Neuronal stem cell (in vitro differentiated cells): ENCODE results near the gene OXTR.

Experiments used
- DNase-seq: peaks from one replicate; pipeline ENCODE4 v3.0.0-alpha.2; 2013; ENCODE audit warnings: low spot score
- H2AFZ ChIP-seq: one replicate; pipeline ENCODE4 v1.6.1; 2013; ENCODE audit warnings: mild to moderate bottlenecking, low read length, inconsistent platforms
- H2AK5ac ChIP-seq: 2 replicates; pipeline ENCODE4 v1.6.1; 2013; ENCODE audit warnings: low read depth, mild to moderate bottlenecking, inconsistent platforms, low read length, moderate library complexity, mixed read lengths
- H2BK120ac ChIP-seq: 2 replicates; pipeline ENCODE4 v1.6.1; 2013; ENCODE audit warnings: low read depth, mild to moderate bottlenecking, inconsistent platforms, low read length, moderate library complexity, mixed read lengths
- H2BK12ac ChIP-seq: one replicate; pipeline ENCODE4 v1.6.1; 2013; ENCODE audit warnings: low read length, inconsistent platforms
- H2BK15ac ChIP-seq: 2 replicates; pipeline ENCODE4 v1.6.1; 2013; ENCODE audit warnings: mild to moderate bottlenecking, low read length, inconsistent platforms, mixed read lengths
- H2BK5ac ChIP-seq: one replicate; pipeline ENCODE4 v1.6.1; 2013; ENCODE audit warnings: inconsistent platforms, mild to moderate bottlenecking, low read length, moderate library complexity
- H3K14ac ChIP-seq: one replicate; pipeline ENCODE4 v1.6.1; 2013; ENCODE audit warnings: low read length, inconsistent platforms
- H3K18ac ChIP-seq: 2 replicates; pipeline ENCODE4 v1.6.1; 2013; ENCODE audit warnings: low read length, inconsistent platforms
- H3K23ac ChIP-seq: 2 replicates; pipeline ENCODE4 v1.6.1; 2013; ENCODE audit warnings: low read depth, mild to moderate bottlenecking, mixed read lengths, low read length, inconsistent platforms; ENCODE audit not compliant: poor library complexity
- H3K27ac ChIP-seq: replicated peaks from 3 replicates; pipeline ENCODE4 v1.5.1; 2013; ENCODE audit warnings: low read length, inconsistent platforms
- H3K27me3 ChIP-seq, 3 experiments: 2 replicates each; pipeline ENCODE4 v1.6.1; 2013; ENCODE audit warnings: low read length in 3 of 3, mild to moderate bottlenecking in 2 of 3, inconsistent platforms in 1 of 3, low read depth in 1 of 3, mixed read lengths in 1 of 3, moderate library complexity in 1 of 3; ENCODE audit not compliant: control insufficient read depth in 3 of 3, insufficient read depth in 3 of 3
- H3K36me3 ChIP-seq, 2 donors: replicated peaks in 1 of 2; 2 replicates each; pipeline ENCODE4 v1.6.1; 2013; ENCODE audit warnings: low read length in 2 of 2; ENCODE audit not compliant: control insufficient read depth in 2 of 2, insufficient read depth in 2 of 2
- H3K4ac ChIP-seq: 2 replicates; pipeline ENCODE4 v1.6.1; 2013; ENCODE audit warnings: inconsistent platforms, mild to moderate bottlenecking, low read length, moderate library complexity
- H3K4me1 ChIP-seq, 2 donors: 1 replicate in 1 of 2; 2 replicates in 1 of 2; pipeline ENCODE4 v1.6.1; 2013; ENCODE audit warnings: low read length in 2 of 2, low read depth in 1 of 2; ENCODE audit not compliant: control insufficient read depth in 2 of 2, insufficient read depth in 1 of 2
- H3K4me2 ChIP-seq: one replicate; pipeline ENCODE4 v1.6.1; 2013; ENCODE audit warnings: mild to moderate bottlenecking, low read length, inconsistent platforms; ENCODE audit not compliant: insufficient read depth, poor library complexity, severe bottlenecking
- H3K4me3 ChIP-seq, 2 donors: 2 replicates each; pipeline ENCODE4 v1.5.1; 2013; ENCODE audit warnings: low read length in 2 of 2, mild to moderate bottlenecking in 2 of 2, inconsistent platforms in 1 of 2, moderate library complexity in 1 of 2
- H3K79me1 ChIP-seq: one replicate; pipeline ENCODE4 v1.6.1; 2013; ENCODE audit warnings: low read depth, mild to moderate bottlenecking, inconsistent platforms, low read length, moderate library complexity
- H3K9ac ChIP-seq: one replicate; pipeline ENCODE4 v1.6.1; 2013; ENCODE audit warnings: mild to moderate bottlenecking, low read depth, low read length, inconsistent platforms; ENCODE audit not compliant: poor library complexity
- H3K9me3 ChIP-seq, 2 donors: replicated peaks in 1 of 2; 2 replicates each; pipeline versions ENCODE3 to v1.6.1; 2013; ENCODE audit warnings: low read length in 2 of 2, mild to moderate bottlenecking in 2 of 2, inconsistent platforms in 1 of 2, low read depth in 1 of 2, mixed read lengths in 1 of 2, moderate library complexity in 1 of 2; ENCODE audit not compliant: control insufficient read depth in 2 of 2, insufficient read depth in 1 of 2
- H4K8ac ChIP-seq: one replicate; pipeline ENCODE4 v1.6.1; 2013; ENCODE audit warnings: low read depth, mild to moderate bottlenecking, inconsistent platforms, low read length, moderate library complexity
- H4K91ac ChIP-seq: one replicate; pipeline ENCODE4 v1.6.1; 2013; ENCODE audit warnings: low read length, low read depth, mild to moderate bottlenecking, inconsistent platforms; ENCODE audit not compliant: poor library complexity
- WGBS, 2 donors: extraction: QIAGEN DNeasy Blood & Tissue Kit; methylation state at CpG; one replicate each; pipeline ENCODE4 v1.1.7; 2013; ENCODE audit warnings: missing lambda C conversion rate in 2 of 2, mixed read lengths in 1 of 2; ENCODE audit not compliant: insufficient read length in 2 of 2, insufficient replicate concordance in 1 of 2; ENCODE audit errors: extremely low coverage in 2 of 2; 5-methylcytosine and 5-hydroxymethylcytosine counted together

OXTR gene

DNA sequence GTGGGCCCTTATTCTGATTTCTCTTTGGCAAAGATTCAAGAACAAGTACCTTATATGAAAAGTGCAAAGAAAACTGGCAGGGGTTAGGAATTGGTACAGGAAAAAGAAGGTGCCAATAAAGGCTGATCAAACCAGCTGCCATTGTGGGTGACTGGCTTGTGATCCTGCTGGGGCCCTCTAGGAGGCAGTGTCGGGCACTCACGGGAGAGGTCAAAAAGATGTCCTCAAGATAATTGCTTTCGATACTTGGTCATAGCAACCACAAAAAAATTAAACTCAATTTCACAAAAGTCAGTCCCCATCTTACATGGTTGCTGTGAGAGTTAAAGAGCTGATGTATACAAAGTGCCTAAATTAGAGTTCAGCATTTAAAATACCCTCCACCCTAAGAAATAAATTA is 66.9 kb downstream of the OXTR start:
- H3K27ac ChIP-seq = no peak overlapping the region
- H3K4me3 ChIP-seq = no peak overlapping the region
- no peak overlapping the region for H2BK12ac ChIP-seq
- no CpG with 5 or more reads among the region's 3 CpGs for WGBS, 2 donors
- no peak for DNase-seq
- no peaks in the 10 kb centered on the region for H3K4me1 ChIP-seq
- no peak overlapping the region for H2BK15ac ChIP-seq
- H3K36me3 ChIP-seq = no peaks in the 10 kb centered on the region
- H3K14ac ChIP-seq = no peak overlapping the region
- H2BK5ac ChIP-seq = no peak overlapping the region
- H4K91ac ChIP-seq = no peak overlapping the region
- no peak overlapping the region for H3K4me2 ChIP-seq
- no peak overlapping the region for H3K4ac ChIP-seq
- H3K79me1 ChIP-seq = no peaks in the 10 kb centered on the region
- no peak overlapping the region for H3K23ac ChIP-seq
- peaks cover 2 to 45% of the 10 kb centered on the region in 2 donors for H3K9me3 ChIP-seq
- no peak overlapping the region for H3K18ac ChIP-seq
- no peaks in the 10 kb centered on the region for H3K27me3 ChIP-seq
- no peak overlapping the region for H3K9ac ChIP-seq
- no peak overlapping the region for H2AFZ ChIP-seq
- no peak overlapping the region for H2AK5ac ChIP-seq
- H2BK120ac ChIP-seq = no peak overlapping the region
- no peak overlapping the region for H4K8ac ChIP-seq
